Neutrophil (primary cell): ENCODE results near the gene SHE.

Source experiments
- H3K27ac ChIP-seq: fragments of 200-600 bp; sonication (generic); 2 replicates; pipeline ENCODE4 v1.5.1; 2016; ENCODE audit warnings: mild to moderate bottlenecking, moderate library complexity
- H3K27me3 ChIP-seq: fragments of 200-600 bp; sonication (generic); 2 replicates; pipeline ENCODE4 v1.6.0; 2016; ENCODE audit warnings: mild to moderate bottlenecking
- H3K36me3 ChIP-seq: fragments of 200-600 bp; sonication (generic); 2 replicates; pipeline ENCODE4 v1.5.1; 2017
- H3K4me1 ChIP-seq, 2 experiments: fragments of 200-600 bp in 1 of 2; sonication (generic) in 1 of 2; 1 replicate in 1 of 2; 2 replicates in 1 of 2; pipeline versions ENCODE4 v1.5.1 to v1.6.1; 2013 to 2016; ENCODE audit warnings: low read depth in 1 of 2, low read length in 1 of 2, mild to moderate bottlenecking in 1 of 2, moderate library complexity in 1 of 2; ENCODE audit not compliant: control insufficient read depth in 1 of 2, insufficient read depth in 1 of 2
- H3K4me3 ChIP-seq, 2 experiments: fragments of 200-600 bp in 1 of 2; sonication (generic) in 1 of 2; 1 replicate in 1 of 2; 2 replicates in 1 of 2; pipeline ENCODE4 v1.5.1; 2013 to 2016; ENCODE audit warnings: low read depth in 1 of 2, low read length in 1 of 2, mild to moderate bottlenecking in 1 of 2, moderate library complexity in 1 of 2
- H3K9me3 ChIP-seq: fragments of 200-600 bp; sonication (generic); 2 replicates; pipeline ENCODE4 v1.5.1; 2016
- CTCF ChIP-seq: fragments of 200-600 bp; sonication (generic); IDR thresholded peaks from 2 replicates; pipeline ENCODE4 v1.5.1; 2016; ENCODE audit warnings: antibody characterized with exemption

Gene SHE

GRCh38 chr1:154429841-154430611 lies 72.2 kb downstream of the SHE start:
- peaks cover 82% of the 10 kb centered on the region for H3K36me3 ChIP-seq
- no peak overlapping the region for H3K4me3 ChIP-seq
- H3K4me1 ChIP-seq: peaks cover 35 to 41% of the 10 kb centered on the region in 2 experiments
- no peak for TF ChIP-seq CTCF
- H3K27ac ChIP-seq: peak overlapping the region; percentile 81
- H3K27me3 ChIP-seq: no peaks in the 10 kb centered on the region
- no peaks in the 10 kb centered on the region for H3K9me3 ChIP-seq
